GM19239 (cell line): ENCODE data around the gene GPR4.

Source experiments
- DNase-seq: peaks from one replicate; pipeline ENCODE4 v3.0.0; 2011; ENCODE audit warnings: low spot score; ENCODE audit not compliant: insufficient read length
- FAIRE-seq: peaks from 2 replicates; lab custom pipeline; 2011; peaks lifted over from hg19 to GRCh38; lab: Jason Lieb, UNC

Gene GPR4

GRCh38 chr19:45560686-45561085 lies 41.3 kb downstream of the GPR4 start:
- FAIRE-seq (no peak), DNase-seq (no peak)

GRCh38 chr19:45560038-45560437 lies 42.0 kb downstream of the GPR4 start:
- FAIRE-seq (no peak), DNase-seq (no peak)

- FAIRE-seq (peak; percentile 82), DNase-seq (peak; percentile 78)
Observed at GRCh38 chr19:45558399-45558878, 43.6 kb downstream of the GPR4 start.

GRCh38 chr19:45556835-45557234 lies 45.2 kb downstream of the GPR4 start:
- FAIRE-seq: no peak

GRCh38 chr19:45554481-45554880 lies 47.5 kb downstream of the GPR4 start:
- DNase-seq (no peak), FAIRE-seq (no peak)

More at GRCh38 chr19:45556835-45557234, 45.2 kb downstream of the GPR4 start:
- DNase-seq: no peak

GRCh38 chr19:45553464-45553863 lies 48.5 kb downstream of the GPR4 start:
- DNase-seq (no peak), FAIRE-seq (no peak)

GRCh38 chr19:45547965-45548609 lies 53.9 kb downstream of the GPR4 start:
- no peak for FAIRE-seq
- DNase-seq: no peak

- DNase-seq (no peak), FAIRE-seq (no peak)
Observed at GRCh38 chr19:45547211-45547770, 54.7 kb downstream of the GPR4 start.

- no peak for DNase-seq
- FAIRE-seq: no peak
Observed at GRCh38 chr19:45542234-45542668, 59.8 kb downstream of the GPR4 start.
